Fibroblast of the aortic adventitia (primary cell): ENCODE data around the gene RHBDL1. TPM values are rescaled to one million over a fixed set of nuclear protein-coding genes. Genes with fewer than 3 reads are reported as not detected.

ENCODE experiments used
- DNase-seq: peaks from one replicate; pipeline ENCODE4 v3.0.0-alpha.2; 2010; ENCODE audit warnings: low read depth
- H3K4me3 ChIP-seq: 2 replicates; pipeline ENCODE4 v1.5.1; 2011; ENCODE audit warnings: low read depth, mild to moderate bottlenecking, control low read depth, low read length, moderate library complexity
- CTCF ChIP-seq: IDR thresholded peaks from 2 replicates; pipeline ENCODE4 v1.5.1; 2011; ENCODE audit warnings: mild to moderate bottlenecking, low read length, control low read depth, inconsistent platforms; ENCODE audit not compliant: insufficient read depth
- total RNA-seq: library from RNA; depleted of rRNA; stranded (reverse); fragments of >200 nt; gene quantifications from 2 replicates; pipeline ENCODE4 v1.2.3, GENCODE V29; 2012; ENCODE audit warnings: low replicate concordance

The RHBDL1 gene
- total RNA-seq, 1 donor = 3.2 TPM

- H3K4me3 ChIP-seq = peak overlapping the region; percentile 48
- TF ChIP-seq CTCF = no peak
- no peak for DNase-seq
Measured at GRCh38 chr16:675884-676564, 553 bp downstream of the RHBDL1 start.

DNA sequence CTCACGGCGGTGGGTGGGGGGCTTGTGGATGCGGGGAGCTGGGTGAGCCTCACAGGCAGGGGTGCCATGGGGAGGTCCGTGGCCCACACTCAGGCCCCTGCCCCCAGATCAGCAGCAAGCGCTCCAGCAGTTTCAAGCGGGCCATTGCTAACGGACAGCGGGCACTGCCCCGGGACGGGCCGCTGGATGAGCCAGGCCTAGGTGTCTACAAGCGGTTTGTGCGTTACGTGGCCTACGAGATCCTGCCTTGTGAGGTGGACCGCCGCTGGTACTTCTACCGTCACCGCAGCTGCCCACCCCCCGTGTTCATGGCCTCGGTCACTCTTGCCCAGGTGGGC, 1.1 kb downstream of the RHBDL1 start:
- DNase-seq = no peak
- TF ChIP-seq CTCF = no peak
- H3K4me3 ChIP-seq = no peak overlapping the region

- DNase-seq = no peak
- no peak for TF ChIP-seq CTCF
- no peak overlapping the region for H3K4me3 ChIP-seq
Measured at GRCh38 chr16:676913-677312, 1.4 kb downstream of the RHBDL1 start.

- H3K4me3 ChIP-seq = no peak overlapping the region
- no peak for TF ChIP-seq CTCF
- no peak for DNase-seq
Measured at GRCh38 chr16:677316-678190, 2.1 kb downstream of the RHBDL1 start.

GRCh38 chr16:678209-678857, 2.9 kb downstream of the RHBDL1 start:
- no peak for DNase-seq
- H3K4me3 ChIP-seq = no peak overlapping the region
- TF ChIP-seq CTCF = no peak

DNA sequence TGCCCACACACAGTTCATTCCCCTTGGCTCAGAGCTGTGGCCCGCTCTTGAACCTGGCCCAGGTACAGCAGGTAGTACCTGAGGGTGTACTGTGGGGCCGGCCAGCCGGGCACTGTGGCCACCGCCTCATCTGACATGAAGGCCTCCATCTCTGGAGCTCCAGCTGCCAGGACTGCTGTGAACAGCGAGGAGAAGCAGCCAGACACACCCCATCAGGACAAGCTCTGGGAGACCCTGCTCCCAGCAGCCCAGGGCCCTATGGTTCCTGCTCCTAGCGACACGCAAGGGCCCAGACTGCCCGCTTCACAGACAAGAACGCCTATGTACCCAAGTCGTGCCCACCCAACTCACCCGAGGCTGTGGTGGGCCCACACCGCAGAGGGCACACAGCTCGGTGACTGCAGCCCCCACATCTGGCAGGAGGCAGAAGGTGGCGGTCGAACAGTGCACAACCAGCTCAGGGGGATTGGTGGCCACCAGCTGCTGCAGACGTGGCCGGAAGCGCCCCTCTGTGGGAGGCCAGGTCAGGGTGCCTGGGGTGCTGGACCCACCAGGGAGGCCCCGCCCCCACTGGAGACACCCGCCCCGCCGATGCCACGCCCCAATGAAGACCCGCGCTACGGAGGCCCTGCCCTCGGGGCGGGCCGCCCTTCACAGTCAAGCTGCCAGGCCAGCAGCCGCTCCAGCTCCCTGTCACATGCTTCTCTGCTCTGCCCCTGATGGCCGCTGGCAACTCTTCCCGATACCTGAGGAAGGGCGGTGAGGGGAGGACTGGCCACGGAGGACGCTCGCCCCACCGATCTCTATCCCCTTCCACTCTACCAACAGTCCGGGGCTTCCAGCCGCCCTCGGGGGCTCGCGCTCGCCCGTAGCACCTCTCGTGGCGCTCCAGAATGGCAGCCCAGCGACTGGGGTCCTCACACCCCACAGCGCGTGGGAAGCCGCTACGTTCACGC, 3.7 kb downstream of the RHBDL1 start:
- TF ChIP-seq CTCF = no peak
- DNase-seq = peak; percentile 44

More for the DNA sequence above, 3.7 kb downstream of the RHBDL1 start:
- peak overlapping the region; percentile 65 for H3K4me3 ChIP-seq
